Measurements from ENCODE around the gene PLCB3. TPM values are rescaled to one million over a fixed set of nuclear protein-coding genes. Genes with fewer than 3 reads are reported as not detected.

Gene PLCB3
- total RNA-seq, 2 donors from 2014 or later = 13.9 to 16.4 TPM

DNA sequence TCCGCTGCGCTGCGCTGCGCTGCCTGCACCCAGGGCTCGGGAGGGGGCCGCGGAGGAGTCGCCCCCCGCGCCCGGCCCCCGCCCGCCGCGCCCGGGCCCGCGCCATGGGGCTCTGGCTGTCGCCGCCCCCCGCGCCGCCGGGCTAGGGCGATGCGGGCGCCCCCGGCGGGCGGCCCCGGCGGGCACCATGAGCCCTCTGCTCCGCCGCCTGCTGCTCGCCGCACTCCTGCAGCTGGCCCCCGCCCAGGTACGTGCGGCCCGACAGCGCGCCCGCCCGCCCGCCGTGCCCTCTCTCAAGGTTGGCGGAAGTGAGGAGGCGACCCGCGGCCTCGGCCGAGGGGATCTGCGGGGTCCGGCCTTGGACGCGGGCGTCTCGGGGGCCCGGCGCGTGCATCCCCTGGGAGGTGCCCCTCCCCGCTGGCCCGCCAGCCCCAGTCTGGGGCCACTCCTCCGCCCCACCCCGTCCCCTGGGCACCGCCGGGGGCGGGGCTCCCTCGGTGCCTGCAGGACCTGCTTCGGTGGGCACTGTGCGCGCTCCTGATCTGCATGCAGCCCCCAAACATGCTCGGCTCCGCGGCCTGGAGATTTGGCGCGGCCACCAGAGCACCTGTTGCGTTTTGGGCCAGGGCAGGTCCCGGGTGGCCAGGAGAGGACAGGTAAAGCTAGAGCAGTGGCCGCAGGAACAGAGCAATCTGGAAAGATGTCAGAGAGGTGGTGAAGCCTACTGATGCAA, 16.5 kb upstream of the PLCB3 start:
- H3K4me1 Mint-ChIP-seq (ENCODE audit: low read depth in 2 of 2) = peaks cover 11 to 22% of the 10 kb centered on the region in 2 donors
- H3K4me3 Mint-ChIP-seq = peak overlapping the region; percentile 71
- peak overlapping the region in 1 of 2 donors; percentile 63 for H3K27ac Mint-ChIP-seq
- peak; percentile 61 to 68 for ATAC-seq
- no peaks in the 10 kb centered on the region for H3K36me3 Mint-ChIP-seq
- DNase-seq (ENCODE audit: low spot score) = no peak
- H3K27me3 Mint-ChIP-seq = no peaks in the 10 kb centered on the region
- no peaks in the 10 kb centered on the region for H3K9me3 Mint-ChIP-seq

- peak overlapping the region; percentile 71 for H3K4me3 Mint-ChIP-seq
- no peaks in the 10 kb centered on the region for H3K36me3 Mint-ChIP-seq
- H3K27ac Mint-ChIP-seq = peak overlapping the region in 1 of 2 donors; percentile 63
- peaks cover 14 to 24% of the 10 kb centered on the region in 2 donors for H3K4me1 Mint-ChIP-seq (ENCODE audit: low read depth in 2 of 2)
- no peaks in the 10 kb centered on the region for H3K9me3 Mint-ChIP-seq
- no peak for DNase-seq (ENCODE audit: low spot score)
- H3K27me3 Mint-ChIP-seq = no peaks in the 10 kb centered on the region
- ATAC-seq = no peak
Observed at GRCh38 chr11:64235437-64236161, 15.7 kb upstream of the PLCB3 start.

DNA sequence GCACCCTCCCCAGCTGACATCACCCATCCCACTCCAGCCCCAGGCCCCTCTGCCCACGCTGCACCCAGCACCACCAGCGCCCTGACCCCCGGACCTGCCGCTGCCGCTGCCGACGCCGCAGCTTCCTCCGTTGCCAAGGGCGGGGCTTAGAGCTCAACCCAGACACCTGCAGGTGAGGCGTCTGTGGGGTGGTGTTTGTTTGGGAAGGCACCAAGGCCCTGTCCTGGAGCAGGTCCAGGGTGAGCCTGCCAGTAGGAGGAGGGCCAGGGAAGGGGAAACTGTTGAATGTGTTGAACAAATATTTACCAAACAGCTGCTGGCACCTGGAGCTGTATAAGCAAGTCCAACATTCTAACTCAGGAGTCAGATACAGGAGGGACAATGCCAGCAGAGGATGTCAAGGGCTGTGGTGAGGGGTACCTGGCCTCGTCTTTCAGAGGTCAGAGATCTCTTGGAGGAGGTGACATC, 13.8 kb upstream of the PLCB3 start:
- H3K9me3 Mint-ChIP-seq = no peaks in the 10 kb centered on the region
- no peak overlapping the region for H3K4me3 Mint-ChIP-seq
- ATAC-seq (no peak), DNase-seq (ENCODE audit: low spot score) (no peak)
- H3K36me3 Mint-ChIP-seq = no peaks in the 10 kb centered on the region
- H3K27me3 Mint-ChIP-seq = no peaks in the 10 kb centered on the region
- no peak overlapping the region for H3K27ac Mint-ChIP-seq
- peaks cover 14 to 25% of the 10 kb centered on the region in 2 donors for H3K4me1 Mint-ChIP-seq (ENCODE audit: low read depth in 2 of 2)

- Mint-ChIP-seq H3K9me3 (no peaks in the 10 kb centered on the region), H3K27ac (no peak overlapping the region), H3K4me3 (no peak overlapping the region), H3K36me3 (no peaks in the 10 kb centered on the region), H3K4me1 (ENCODE audit: low read depth in 2 of 2) (peaks cover 14 to 25% of the 10 kb centered on the region in 2 donors), H3K27me3 (no peaks in the 10 kb centered on the region)
- DNase-seq (ENCODE audit: low spot score) (no peak), ATAC-seq (no peak)
Observed at GRCh38 chr11:64238076-64238475, 13.3 kb upstream of the PLCB3 start.

- no peak for DNase-seq (ENCODE audit: low spot score)
- ATAC-seq = no peak
- peaks cover 14 to 32% of the 10 kb centered on the region in 2 donors for H3K4me1 Mint-ChIP-seq (ENCODE audit: low read depth in 2 of 2)
- no peaks in the 10 kb centered on the region for H3K36me3 Mint-ChIP-seq
- H3K27ac Mint-ChIP-seq = no peak overlapping the region
- H3K4me3 Mint-ChIP-seq = no peak overlapping the region
- H3K9me3 Mint-ChIP-seq = no peaks in the 10 kb centered on the region
- no peaks in the 10 kb centered on the region for H3K27me3 Mint-ChIP-seq
Observed at GRCh38 chr11:64238999-64239398, 12.3 kb upstream of the PLCB3 start.

DNA sequence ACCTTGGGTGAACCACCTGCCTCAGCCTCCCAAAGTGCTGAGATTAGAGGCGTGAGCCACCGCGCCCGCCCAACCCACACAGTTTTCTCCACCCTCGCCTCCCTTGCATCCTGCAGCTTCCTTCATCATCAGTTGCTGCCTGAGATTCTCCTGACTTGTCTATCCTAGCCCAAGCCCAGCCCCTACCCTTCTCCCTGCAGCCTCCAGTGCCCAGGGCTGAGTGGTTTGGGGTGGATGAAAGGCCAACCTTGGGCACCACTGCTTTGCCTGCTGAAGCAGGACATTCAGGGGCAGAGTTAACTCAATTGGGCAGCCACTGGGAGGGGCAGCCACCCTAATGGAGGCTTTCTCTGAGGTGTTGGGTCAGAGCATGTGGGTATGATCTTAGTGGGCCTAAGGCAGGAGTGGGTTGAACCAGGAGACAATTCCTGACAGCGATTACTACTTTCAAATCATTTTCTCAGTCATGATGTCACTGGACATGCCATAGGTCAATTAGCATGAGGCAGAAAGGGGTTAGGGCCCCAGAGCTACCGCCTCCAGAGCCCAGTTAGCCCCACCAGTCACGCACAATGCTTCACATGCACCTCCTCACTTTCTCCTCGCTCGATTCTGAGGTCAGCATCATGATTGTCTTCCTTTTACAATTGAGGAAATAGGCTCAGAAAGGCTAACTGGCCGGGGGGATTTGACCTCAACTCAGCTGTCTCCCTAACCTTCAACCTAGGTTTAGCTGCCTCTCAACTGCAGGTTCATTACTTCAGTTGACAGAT, 11.5 kb upstream of the PLCB3 start:
- Mint-ChIP-seq H3K27ac (peak overlapping the region; percentile 95 to 97), H3K36me3 (no peaks in the 10 kb centered on the region), H3K9me3 (no peaks in the 10 kb centered on the region), H3K4me1 (ENCODE audit: low read depth in 2 of 2) (peaks cover 14 to 32% of the 10 kb centered on the region in 2 donors), H3K27me3 (no peaks in the 10 kb centered on the region), H3K4me3 (peak overlapping the region; percentile 92)
- DNase-seq (ENCODE audit: low spot score) (no peak), ATAC-seq (no peak)

- Mint-ChIP-seq H3K36me3 (no peaks in the 10 kb centered on the region), H3K4me3 (peak within 1 kb of the TSS; percentile 92), H3K9me3 (no peaks in the 10 kb centered on the region), H3K27me3 (no peaks in the 10 kb centered on the region), H3K27ac (peak within 1 kb of the TSS; percentile 95 to 97), H3K4me1 (ENCODE audit: low read depth in 2 of 2) (peaks cover 7 to 27% of the 10 kb centered on the region in 2 donors)
- ATAC-seq (peak; percentile 81 to 87), DNase-seq (ENCODE audit: low spot score) (peak; percentile 99)
Observed at GRCh38 chr11:64240435-64241240, 10.7 kb upstream of the PLCB3 start, which contains the start of gene FKBP2. FKBP2 (plus strand) TSS chr11:64241095; CDS start chr11:64242388, 1,293 bp downstream.

DNA sequence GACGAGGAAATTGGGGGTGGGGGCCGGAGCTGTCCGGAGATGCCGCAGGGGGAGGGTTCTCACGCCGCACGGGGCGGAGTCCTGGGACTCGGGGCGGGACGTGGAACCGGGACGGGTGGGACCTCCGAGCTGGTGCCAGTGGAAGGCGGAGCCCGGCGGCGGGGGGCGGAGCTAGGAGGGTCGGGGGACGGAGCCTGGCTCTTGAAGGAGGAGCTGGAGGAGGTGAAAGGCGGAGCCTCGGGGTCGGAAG, 10.2 kb upstream of the PLCB3 start:
- Mint-ChIP-seq H3K36me3 (no peaks in the 10 kb centered on the region), H3K27ac (peak overlapping the region; percentile 95 to 97), H3K9me3 (no peaks in the 10 kb centered on the region), H3K27me3 (no peaks in the 10 kb centered on the region), H3K4me1 (ENCODE audit: low read depth in 2 of 2) (peaks cover 6 to 30% of the 10 kb centered on the region in 2 donors), H3K4me3 (peak overlapping the region; percentile 92)
- ATAC-seq (peak; percentile 91 to 94), DNase-seq (ENCODE audit: low spot score) (peak; percentile 100)

DNA sequence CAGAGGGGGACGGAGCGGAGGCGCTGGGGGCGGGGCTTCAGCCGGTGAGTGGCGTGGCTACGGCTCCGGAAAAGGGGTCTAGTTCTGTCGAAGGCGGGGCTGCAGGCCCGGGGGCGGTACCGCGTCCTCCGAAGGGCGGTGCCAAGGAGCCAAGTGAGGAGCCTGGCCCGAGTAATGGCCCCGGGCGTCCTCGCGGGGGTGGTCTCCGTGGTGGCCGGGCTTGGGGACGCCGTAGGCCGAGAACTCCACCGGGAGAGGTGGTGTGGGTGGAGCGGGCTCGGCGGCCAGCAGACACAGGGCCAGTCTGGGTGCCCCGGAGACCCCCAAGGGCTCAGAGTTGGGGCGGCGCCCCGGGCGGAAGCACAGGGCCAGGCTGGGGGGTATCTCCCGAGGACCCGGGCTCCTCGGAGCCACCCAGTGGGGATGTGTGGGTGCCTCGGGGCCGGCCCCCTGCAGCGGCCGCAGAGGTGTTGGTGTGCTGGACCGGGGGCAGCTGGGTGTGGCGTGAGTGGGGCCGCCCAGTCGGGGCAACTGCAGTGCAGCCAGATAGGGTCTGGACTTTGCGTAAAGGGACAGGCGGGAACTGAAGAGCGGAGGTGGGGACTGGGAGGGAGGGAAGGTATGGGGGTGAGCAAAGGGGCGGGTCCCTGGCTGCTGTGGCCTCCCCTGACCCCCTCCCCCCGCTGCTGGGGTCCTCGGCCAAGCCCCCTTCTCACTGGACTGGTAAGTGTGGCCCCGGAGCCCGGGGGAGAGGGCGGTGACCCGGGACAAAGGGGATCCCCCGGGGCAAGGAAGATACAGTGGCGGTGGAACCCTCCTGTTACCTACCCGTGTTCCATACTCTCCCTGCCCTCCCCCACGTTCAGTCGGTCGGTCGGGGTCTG, 9.6 kb upstream of the PLCB3 start:
- H3K27me3 Mint-ChIP-seq = no peaks in the 10 kb centered on the region
- H3K4me3 Mint-ChIP-seq = peak overlapping the region; percentile 92
- no peaks in the 10 kb centered on the region for H3K36me3 Mint-ChIP-seq
- H3K27ac Mint-ChIP-seq = peak overlapping the region; percentile 95 to 97
- DNase-seq (ENCODE audit: low spot score) (no peak), ATAC-seq (peak; percentile 0 to 2)
- H3K9me3 Mint-ChIP-seq = no peaks in the 10 kb centered on the region
- H3K4me1 Mint-ChIP-seq (ENCODE audit: low read depth in 2 of 2) = peaks cover 6 to 30% of the 10 kb centered on the region in 2 donors

DNA sequence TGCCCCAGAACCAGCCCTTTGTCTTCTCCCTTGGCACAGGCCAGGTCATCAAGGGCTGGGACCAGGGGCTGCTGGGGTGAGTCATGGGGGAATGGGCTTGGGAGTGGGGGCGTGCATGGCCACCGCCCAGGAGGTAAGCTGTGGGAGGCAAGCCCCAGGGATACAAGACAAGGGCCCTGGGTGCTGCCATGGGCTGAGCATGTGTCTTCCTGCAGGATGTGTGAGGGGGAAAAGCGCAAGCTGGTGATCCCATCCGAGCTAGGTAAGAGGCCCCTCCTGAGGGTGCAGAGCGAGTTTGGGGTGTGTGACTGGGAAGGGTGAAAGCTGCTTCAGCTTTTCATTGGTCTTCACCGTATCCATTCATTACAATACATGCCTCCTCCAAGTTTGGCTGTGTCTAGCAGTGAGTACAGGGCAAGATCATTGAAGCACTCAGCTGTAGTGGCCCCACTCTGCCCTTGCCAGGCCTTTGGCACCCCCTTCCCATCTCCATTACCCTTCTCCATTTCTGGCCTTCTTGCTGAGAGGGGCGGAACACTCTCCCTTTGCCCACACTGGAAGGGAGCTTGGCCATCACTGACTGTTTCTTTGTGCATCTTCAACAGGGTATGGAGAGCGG, 8.0 kb upstream of the PLCB3 start:
- no peak for ATAC-seq
- no peak for DNase-seq (ENCODE audit: low spot score)
- Mint-ChIP-seq H3K27ac (peak overlapping the region in 1 of 2 donors; percentile 31), H3K4me3 (peak overlapping the region; percentile 53), H3K27me3 (no peaks in the 10 kb centered on the region), H3K36me3 (no peaks in the 10 kb centered on the region), H3K4me1 (ENCODE audit: low read depth in 2 of 2) (peaks cover 13 to 41% of the 10 kb centered on the region in 2 donors), H3K9me3 (no peaks in the 10 kb centered on the region)

DNA sequence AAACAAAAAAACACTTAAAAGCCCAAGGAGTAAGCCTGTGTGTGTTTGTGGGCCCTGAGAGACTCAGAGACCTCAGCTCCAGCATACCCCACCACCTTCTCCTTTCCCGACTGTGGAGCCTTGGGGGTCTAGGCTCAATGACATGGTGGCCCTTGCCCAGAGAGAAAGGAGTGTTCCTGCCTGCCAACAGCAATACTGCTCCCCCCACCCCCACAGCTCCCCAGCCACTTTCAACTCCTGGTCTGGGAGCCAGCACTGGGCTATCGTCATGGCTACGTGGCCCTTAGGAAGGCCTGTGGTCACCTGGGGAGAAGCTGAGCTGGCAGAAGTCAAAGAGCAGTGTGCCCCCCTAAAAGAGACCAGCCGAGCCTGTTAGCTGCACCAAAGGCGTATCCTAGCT, 7.2 kb upstream of the PLCB3 start:
- Mint-ChIP-seq H3K4me3 (no peak overlapping the region), H3K4me1 (ENCODE audit: low read depth in 2 of 2) (peaks cover 13 to 41% of the 10 kb centered on the region in 2 donors), H3K27me3 (no peaks in the 10 kb centered on the region), H3K36me3 (no peaks in the 10 kb centered on the region), H3K9me3 (no peaks in the 10 kb centered on the region), H3K27ac (no peak overlapping the region)
- DNase-seq (ENCODE audit: low spot score) = no peak
- no peak for ATAC-seq

- peaks cover 12 to 38% of the 10 kb centered on the region in 2 donors for H3K4me1 Mint-ChIP-seq (ENCODE audit: low read depth in 2 of 2)
- DNase-seq (ENCODE audit: low spot score) = no peak
- ATAC-seq = no peak
- no peaks in the 10 kb centered on the region for H3K27me3 Mint-ChIP-seq
- H3K4me3 Mint-ChIP-seq = peak overlapping the region; percentile 86
- peak overlapping the region in 1 of 2 donors; percentile 83 for H3K27ac Mint-ChIP-seq
- no peaks in the 10 kb centered on the region for H3K36me3 Mint-ChIP-seq
- no peaks in the 10 kb centered on the region for H3K9me3 Mint-ChIP-seq
Observed at GRCh38 chr11:64244966-64245365, 6.4 kb upstream of the PLCB3 start.

All from natural killer cell treated with Interleukin-12 subunit alpha and Interleukin-12 subunit beta and Interleukin-15 and Interleukin-18, amount 100 ng/mL, for 72 hours (primary cell).